Gastroesophageal sphincter (tissue), 4 donors: ENCODE results near the gene PRSS16. TPM values are rescaled to one million over a fixed set of nuclear protein-coding genes. Genes with fewer than 3 reads are reported as not detected.

ENCODE experiments used
- ATAC-seq: fragments of 150-250 bp; one replicate; pipeline ENCODE4 v1.9.1; 2016; ENCODE audit warnings: mild to moderate bottlenecking, moderate library complexity
- H3K27ac ChIP-seq, 4 donors: fragments of 200-600 bp; sonication (generic) in 3 of 4; 1 replicate in 3 of 4; 2 replicates in 1 of 4; pipeline ENCODE4 v1.5.1; 2016 to 2019
- H3K27me3 ChIP-seq: fragments of 200-600 bp; sonication (generic); one replicate; pipeline ENCODE4 v1.5.1; 2019
- H3K36me3 ChIP-seq, 2 donors: fragments of 200-600 bp; sonication (generic); one replicate each; pipeline ENCODE4 v1.5.1; 2019; ENCODE audit warnings: control low read depth in 1 of 2
- H3K4me1 ChIP-seq, 3 donors: fragments of 200-600 bp; sonication (generic); 1 replicate in 2 of 3; 2 replicates in 1 of 3; pipeline ENCODE4 v1.5.1; 2016 to 2019; ENCODE audit warnings: control low read depth in 2 of 3
- H3K4me3 ChIP-seq, 2 donors: fragments of 200-600 bp; sonication (generic); one replicate each; pipeline ENCODE4 v1.5.1; 2019; ENCODE audit warnings: mild to moderate bottlenecking in 1 of 2, moderate library complexity in 1 of 2
- H3K9me3 ChIP-seq, 3 donors: fragments of 200-600 bp; sonication (generic); one replicate each; pipeline ENCODE4 v1.5.1; 2017 to 2019; ENCODE audit warnings: control low read depth in 2 of 3
- EP300 ChIP-seq: sonication (generic); formaldehyde crosslinking; IDR thresholded peaks from one replicate; pipeline ENCODE4 v1.6.1; 2017; ENCODE audit warnings: antibody characterized with exemption, mild to moderate bottlenecking
- POLR2A ChIP-seq, 2 donors: fragments of 450-650 bp; IDR thresholded peaks; one replicate each; pipeline ENCODE4 v1.6.1; 2017; ENCODE audit warnings: antibody characterized with exemption in 2 of 2, mild to moderate bottlenecking in 2 of 2, moderate library complexity in 1 of 2
- POLR2AphosphoS5 ChIP-seq: sonication (generic); formaldehyde crosslinking; IDR thresholded peaks from one replicate; pipeline ENCODE4 v1.6.1; 2017; ENCODE audit warnings: antibody characterized with exemption
- WGBS, 2 donors: methylation state at CpG; one replicate each; pipeline ENCODE4 v1.1.5; 2018; ENCODE audit warnings: low coverage in 1 of 2; 5-methylcytosine and 5-hydroxymethylcytosine counted together
- total RNA-seq, 4 donors: library from RNA; depleted of rRNA; stranded (reverse); fragments of >200 nt; gene quantifications; one replicate each; pipeline ENCODE4 v1.1.0, GENCODE V29; 2016
- TF ChIP-seq, protein P1 (sequence below), 4 experiments: fragments of 200-600 bp in 2 of 4; fragments of 450-650 bp in 2 of 4; sonication (generic) in 1 of 4; IDR thresholded peaks; one replicate each; pipeline ENCODE4 v1.5.1; 2017 to 2019; ENCODE audit warnings: antibody characterized with exemption in 4 of 4, mild to moderate bottlenecking in 2 of 4, moderate library complexity in 2 of 4

Gene PRSS16
- total RNA-seq, 4 donors from 2014 or later, result 2.3 TPM; not detected in 3

DNA sequence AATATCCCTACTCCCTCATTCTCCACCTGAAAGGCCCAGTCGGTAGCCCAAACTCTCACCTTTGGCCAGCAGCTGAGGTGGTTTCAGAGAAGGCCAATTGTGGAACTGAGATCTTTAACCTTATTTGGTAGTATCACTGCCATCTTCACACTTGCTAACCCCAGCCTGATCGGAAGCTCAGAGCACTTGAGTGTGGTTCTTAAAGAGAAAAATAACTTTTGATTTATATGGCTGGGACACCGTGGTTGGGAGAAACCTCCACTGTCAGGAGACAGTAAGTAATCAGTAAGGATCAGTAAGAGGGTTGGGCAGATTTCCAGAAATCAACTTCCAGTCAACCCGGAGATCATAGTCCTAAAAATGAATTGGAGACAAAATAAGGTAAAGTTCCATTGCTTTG lies 22.8 kb upstream of the PRSS16 start:
- Histone ChIP-seq H3K27ac (no peak overlapping the region), H3K9me3 (peaks cover 0 to 4% (median 0%) of the 10 kb centered on the region in 3 donors), H3K27me3 (peaks cover 95% of the 10 kb centered on the region), H3K4me1 (no peaks in the 10 kb centered on the region), H3K4me3 (no peak overlapping the region), H3K36me3 (no peaks in the 10 kb centered on the region)
- no peak for ATAC-seq
- 69 to 77% methylated on average over 2 to 4 of the region's 4 CpGs for WGBS, 2 donors
- TF ChIP-seq, protein P1, sequence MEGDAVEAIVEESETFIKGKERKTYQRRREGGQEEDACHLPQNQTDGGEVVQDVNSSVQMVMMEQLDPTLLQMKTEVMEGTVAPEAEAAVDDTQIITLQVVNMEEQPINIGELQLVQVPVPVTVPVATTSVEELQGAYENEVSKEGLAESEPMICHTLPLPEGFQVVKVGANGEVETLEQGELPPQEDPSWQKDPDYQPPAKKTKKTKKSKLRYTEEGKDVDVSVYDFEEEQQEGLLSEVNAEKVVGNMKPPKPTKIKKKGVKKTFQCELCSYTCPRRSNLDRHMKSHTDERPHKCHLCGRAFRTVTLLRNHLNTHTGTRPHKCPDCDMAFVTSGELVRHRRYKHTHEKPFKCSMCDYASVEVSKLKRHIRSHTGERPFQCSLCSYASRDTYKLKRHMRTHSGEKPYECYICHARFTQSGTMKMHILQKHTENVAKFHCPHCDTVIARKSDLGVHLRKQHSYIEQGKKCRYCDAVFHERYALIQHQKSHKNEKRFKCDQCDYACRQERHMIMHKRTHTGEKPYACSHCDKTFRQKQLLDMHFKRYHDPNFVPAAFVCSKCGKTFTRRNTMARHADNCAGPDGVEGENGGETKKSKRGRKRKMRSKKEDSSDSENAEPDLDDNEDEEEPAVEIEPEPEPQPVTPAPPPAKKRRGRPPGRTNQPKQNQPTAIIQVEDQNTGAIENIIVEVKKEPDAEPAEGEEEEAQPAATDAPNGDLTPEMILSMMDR (IDR thresholded peaks at IDR 0.05), result no peak
- TF ChIP-seq POLR2AphosphoS5, result no peak
- no peak for TF ChIP-seq EP300
- TF ChIP-seq POLR2A (IDR thresholded peaks at IDR 0.05), result no peak

DNA sequence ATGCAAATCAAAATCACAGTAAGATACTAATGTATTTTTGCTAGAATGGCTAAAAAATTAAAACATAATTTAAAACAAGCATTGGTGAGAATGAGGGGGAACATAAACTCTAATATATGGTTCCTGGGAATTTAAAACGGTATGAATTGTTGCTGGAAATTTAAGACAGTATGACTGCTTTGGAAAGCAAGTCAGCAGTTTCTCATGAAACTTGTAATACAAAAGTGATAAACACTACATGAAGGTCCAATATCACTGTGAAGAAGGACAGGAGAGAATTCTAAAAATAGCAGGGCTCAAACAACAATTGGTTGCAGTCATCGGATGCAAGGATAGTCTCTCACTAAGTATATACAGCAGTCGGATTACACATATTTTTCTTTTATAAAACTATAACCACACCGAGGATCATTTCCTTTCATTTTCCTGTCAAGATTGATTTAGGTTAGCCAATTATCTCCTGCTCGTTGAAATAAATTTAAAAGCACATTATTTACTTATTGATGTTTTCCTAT lies 18.5 kb upstream of the PRSS16 start:
- Histone ChIP-seq H3K27me3 (peaks cover 96% of the 10 kb centered on the region), H3K27ac (no peak overlapping the region), H3K4me1 (no peaks in the 10 kb centered on the region), H3K4me3 (no peak overlapping the region), H3K36me3 (no peaks in the 10 kb centered on the region), H3K9me3 (peaks cover 0 to 4% (median 0%) of the 10 kb centered on the region in 3 donors)
- no peak for ATAC-seq
- 57 to 77% methylated on average over 5 of the region's 5 CpGs for WGBS, 2 donors
- TF ChIP-seq POLR2AphosphoS5, result no peak
- TF ChIP-seq, protein P1 (IDR thresholded peaks at IDR 0.05), result no peak
- no peak for TF ChIP-seq EP300
- no peak for TF ChIP-seq POLR2A (IDR thresholded peaks at IDR 0.05)

DNA sequence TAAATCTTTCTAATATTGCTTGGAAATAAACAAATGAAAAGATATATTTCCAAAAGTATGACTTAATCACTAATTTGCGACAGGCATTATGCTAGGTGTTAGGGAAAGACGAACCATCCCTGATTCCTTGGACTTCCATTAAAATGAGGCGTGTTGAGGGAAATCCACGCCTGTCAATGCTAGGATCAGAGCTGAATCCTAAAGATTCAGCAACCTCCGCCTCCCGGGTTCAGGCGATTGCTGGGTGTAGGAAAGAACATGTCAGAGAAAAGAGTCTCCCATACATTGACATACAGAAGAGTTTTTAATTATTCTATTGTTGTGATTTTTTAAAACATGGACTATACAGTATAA lies 16.8 kb upstream of the PRSS16 start:
- 27 to 28% methylated on average over 7 of the region's 7 CpGs for WGBS, 2 donors

DNA sequence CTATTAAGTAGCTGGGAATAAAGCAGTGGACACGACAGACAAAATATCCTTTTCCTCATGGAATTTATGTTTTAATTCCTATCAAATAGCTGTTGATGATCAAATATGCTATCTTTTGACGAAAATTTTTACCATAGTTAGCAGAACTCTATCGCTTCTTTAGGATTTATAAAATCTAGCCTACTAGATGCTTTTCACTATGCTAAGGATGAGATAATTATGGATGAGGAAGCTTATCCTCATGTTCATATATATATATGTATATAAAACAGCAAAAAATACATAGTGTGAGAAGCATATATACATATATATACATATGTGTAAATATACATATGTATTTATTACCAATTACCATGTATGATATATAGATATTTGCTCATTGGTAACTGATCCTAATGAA lies 12.9 kb upstream of the PRSS16 start:
- peaks cover 0 to 10% (median 0%) of the 10 kb centered on the region in 3 donors for H3K9me3 ChIP-seq
- no peak overlapping the region for H3K4me3 ChIP-seq
- peaks cover 0 to 8% (median 0%) of the 10 kb centered on the region in 3 donors for H3K4me1 ChIP-seq
- peaks cover 97% of the 10 kb centered on the region for H3K27me3 ChIP-seq
- H3K27ac ChIP-seq, result no peak overlapping the region
- ATAC-seq, result no peak
- no peak for TF ChIP-seq POLR2AphosphoS5
- no peak for TF ChIP-seq POLR2A (IDR thresholded peaks at IDR 0.05)
- no peak for TF ChIP-seq EP300
- TF ChIP-seq, protein P1 (IDR thresholded peaks at IDR 0.05), result no peak
- H3K36me3 ChIP-seq, result no peaks in the 10 kb centered on the region
- WGBS, 2 donors, result 53 to 84% methylated on average over 3 of the region's 3 CpGs

More for the DNA sequence above, 16.8 kb upstream of the PRSS16 start:
- no peaks in the 10 kb centered on the region for H3K36me3 ChIP-seq
- no peak overlapping the region for H3K27ac ChIP-seq
- H3K27me3 ChIP-seq, result peaks cover 96% of the 10 kb centered on the region
- H3K4me3 ChIP-seq, result no peak overlapping the region
- ATAC-seq, result no peak
- TF ChIP-seq POLR2AphosphoS5 (no peak), EP300 (no peak), POLR2A (IDR thresholded peaks at IDR 0.05) (no peak)
- TF ChIP-seq, protein P1 (IDR thresholded peaks at IDR 0.05), result no peak
- no peaks in the 10 kb centered on the region for H3K4me1 ChIP-seq
- H3K9me3 ChIP-seq, result peaks cover 0 to 4% (median 0%) of the 10 kb centered on the region in 3 donors

DNA sequence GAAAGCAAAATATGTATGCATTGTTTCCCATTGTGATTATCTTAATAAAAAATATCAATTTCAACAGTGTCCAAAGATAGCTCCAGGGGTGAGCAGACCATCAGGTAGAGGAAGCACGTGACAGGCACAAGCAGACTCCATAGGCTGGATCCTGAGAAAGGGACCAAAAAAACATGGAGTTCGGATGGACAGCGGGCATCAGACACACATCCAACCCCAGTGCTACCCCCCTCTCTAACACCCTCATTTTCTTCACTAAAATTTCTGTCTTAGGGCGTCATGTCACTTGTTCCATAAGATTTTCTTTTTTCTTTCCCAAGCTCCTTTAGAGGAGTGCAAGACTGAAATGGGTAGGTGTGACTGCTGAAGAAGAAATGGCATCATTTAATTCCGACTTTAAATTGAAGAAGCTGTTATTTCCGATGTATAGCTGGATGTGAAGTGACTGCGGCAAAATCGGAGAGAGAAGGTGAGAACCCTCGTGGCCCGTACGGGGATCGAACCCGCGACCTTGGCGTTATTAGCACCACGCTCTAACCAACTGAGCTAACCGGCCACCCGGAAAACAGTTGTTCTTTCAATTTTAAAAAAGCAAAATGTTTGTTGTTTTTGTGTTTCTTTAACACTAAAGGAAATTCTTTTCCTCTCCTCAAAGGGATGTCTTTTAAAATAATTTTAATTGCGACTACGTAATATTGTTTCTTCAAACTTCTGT lies 10.3 kb upstream of the PRSS16 start:
- Histone ChIP-seq H3K9me3 (peaks cover 0 to 9% (median 0%) of the 10 kb centered on the region in 3 donors), H3K27me3 (peaks cover 96% of the 10 kb centered on the region), H3K4me1 (peaks cover 0 to 8% (median 0%) of the 10 kb centered on the region in 3 donors), H3K36me3 (no peaks in the 10 kb centered on the region), H3K27ac (no peak overlapping the region), H3K4me3 (no peak overlapping the region)
- WGBS, 2 donors, result 14 to 18% methylated on average over 20 of the region's 20 CpGs
- TF ChIP-seq EP300 (no peak), POLR2A (IDR thresholded peaks at IDR 0.05) (no peak), POLR2AphosphoS5 (no peak)
- TF ChIP-seq, protein P1 (IDR thresholded peaks at IDR 0.05), result no peak
- no peak for ATAC-seq
